ENCODE data around the gene RPSA.
A peak's percentile ranks its signal among the peaks of the same experiment; 100 is the strongest.
"Not testable (repeated sequence)": the region's sequence is repeated elsewhere in the genome, so short reads cannot be mapped to it uniquely, and the experiment has no call there.

Gene RPSA

DNA sequence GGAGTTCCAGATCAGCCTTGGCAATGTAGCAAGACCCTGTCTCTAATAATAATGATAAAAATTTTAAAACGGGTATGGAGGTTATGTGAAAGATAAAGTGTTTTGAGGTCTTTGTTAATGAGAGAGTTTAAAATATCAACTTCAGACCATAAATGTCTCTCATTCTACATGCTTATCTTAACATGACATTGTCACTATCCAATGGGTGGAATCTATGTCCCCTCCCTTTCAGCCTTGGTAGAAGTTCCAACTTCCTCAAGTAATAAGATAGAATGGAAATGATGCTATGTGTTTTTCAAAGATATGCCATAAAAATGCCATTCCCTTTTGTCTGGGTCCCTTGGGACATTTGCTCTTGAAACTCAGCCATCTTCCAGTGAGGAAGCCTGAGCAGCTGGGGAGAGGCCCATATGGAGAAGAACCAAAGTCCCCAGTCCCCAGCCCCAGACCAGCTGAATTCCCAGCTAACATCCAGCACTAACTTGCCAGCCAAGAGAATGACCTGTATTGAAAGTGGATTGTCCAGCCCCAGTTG is 17.0 kb downstream of the RPSA start:
- no peak for DNase-seq

DNA sequence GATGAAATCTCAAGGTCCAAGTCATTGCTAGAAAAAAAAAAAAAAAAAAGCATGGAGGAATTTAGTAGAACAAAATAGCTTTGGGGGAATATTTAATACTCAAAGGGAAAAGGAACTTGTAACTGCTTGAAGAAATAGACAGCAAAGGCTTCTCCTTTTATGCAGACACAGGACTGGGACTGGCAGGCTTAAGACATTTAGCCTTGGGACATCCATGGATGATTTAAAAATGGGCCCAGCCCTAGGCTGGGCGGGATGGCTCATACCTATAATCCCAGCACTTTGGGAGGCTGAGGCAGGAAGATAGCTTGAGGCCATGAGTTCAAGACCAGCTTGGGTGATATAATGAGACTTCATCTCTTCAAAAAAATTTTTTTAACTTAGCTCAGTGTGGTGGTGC is 19.8 kb downstream of the RPSA start:
- DNase-seq = no peak

DNA sequence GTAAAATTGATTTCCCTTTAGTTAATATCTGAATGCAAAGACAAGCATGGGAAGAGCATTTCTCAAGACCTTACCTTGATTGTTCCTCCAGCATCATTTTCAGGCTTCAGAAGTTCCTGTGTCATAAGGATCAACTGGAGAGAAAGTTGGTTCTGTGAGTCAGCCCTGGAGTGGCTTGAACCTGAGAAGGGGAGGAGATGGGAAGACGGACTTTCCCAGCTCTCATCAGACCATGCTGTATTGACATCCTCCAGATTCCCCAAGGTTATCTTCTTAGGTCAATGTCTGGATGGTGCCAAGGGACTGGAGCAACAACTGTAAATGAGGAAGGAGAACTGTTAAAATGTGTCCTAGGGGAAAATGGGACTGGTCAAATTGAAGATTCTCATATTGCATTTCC is 21.0 kb downstream of the RPSA start:
- no peak for DNase-seq

DNA sequence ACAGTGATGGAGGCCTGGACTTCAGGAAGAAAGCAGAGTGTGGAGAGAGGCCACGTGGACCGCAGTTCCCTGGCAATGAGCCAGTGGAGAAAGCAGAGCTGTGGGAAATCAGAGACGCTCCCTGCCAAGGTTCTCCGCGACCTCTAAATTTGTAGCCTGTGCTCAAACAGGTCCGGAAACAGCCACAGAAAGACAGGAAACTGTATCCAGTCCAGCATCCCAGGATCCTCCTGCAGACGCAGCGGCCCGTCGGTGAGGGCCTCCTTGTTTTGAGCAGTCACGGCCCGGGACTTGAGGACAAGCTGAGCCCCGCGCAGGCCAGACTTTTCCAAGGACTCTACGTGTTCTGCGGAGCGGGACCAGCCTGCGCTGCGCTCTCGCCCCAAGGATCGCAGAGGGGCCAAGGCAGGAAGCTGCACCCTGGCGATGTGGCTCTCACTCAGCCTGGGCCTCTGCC is 22.3 kb downstream of the RPSA start:
- DNase-seq = no peak

DNA sequence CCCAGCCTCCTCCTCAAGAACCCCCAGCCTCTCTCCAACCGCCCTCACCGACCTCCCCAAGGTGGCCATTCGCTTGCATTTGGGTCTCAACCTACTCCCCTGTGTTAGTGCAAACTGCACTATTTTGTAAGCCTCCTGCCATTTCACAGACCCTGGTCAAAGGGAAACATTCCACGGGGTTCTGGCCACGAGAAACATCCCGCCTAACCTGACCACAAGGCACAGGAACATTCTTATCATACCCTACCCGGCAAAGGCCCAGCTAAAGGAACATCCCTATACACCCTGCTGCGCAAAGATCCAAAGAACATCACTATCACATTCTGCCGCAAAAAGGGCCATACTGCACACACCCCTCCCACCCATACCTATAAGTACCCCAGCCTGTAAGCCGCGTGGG is 22.9 kb downstream of the RPSA start:
- no peak for DNase-seq

DNA sequence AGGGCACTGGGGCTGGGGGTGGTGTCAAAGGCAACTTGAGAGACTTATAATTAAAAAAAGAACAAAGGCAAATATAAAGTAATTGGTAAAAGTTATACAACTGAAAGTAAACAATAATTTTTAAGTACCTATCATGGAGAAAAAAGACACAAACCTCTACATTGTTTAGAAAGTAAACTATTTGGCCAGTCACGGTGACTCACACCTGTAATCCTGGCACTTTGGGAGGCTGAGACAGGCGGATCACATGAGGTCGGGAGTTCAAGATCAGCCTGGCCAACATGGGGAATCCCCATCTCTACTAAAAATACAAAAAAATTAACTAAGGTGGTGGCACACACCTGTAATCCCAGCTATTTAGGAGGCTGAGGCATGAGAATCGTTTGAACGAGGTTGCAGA is 25.8 kb downstream of the RPSA start:
- DNase-seq = no peak

DNA sequence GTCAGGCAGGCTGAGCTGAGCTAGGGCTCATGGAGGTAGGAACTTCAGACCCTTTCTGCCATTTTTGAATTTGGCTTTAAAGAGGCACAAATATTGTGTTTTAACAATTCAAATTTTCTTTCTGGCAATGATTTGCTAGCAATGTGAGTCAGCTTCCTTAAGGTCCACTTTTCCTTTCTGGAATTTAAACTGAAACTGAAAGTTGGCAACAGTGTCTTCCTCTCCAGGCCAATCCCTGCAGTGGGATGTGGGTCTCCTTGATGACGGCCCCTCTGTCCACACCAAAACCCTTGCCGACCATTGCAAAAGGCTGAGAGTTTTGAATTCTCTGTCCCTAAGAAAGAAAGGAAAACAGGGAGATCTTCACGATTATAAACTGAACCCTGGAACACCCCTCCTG is 27.1 kb downstream of the RPSA start:
- no peak for DNase-seq

DNA sequence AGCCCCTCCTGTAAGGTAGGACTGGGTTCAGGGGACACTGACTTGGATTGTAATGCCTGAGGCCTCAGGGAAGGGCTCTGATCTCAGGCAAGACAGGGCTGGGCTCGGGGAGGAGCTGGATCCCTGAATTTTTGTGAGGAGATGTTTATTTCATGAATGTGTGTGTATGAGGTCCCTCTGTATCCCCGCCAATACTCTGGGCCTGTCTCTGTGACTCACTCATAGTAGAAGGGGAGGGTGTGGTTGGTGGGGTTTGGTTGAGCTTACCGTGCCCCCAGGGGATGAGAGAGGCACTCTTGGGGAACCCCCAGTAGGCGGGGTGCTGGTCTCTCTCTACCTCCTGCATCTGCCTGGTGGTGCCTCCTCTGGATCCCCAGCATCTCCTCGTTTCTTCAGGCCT is 28.1 kb downstream of the RPSA start:
- DNase-seq = no peak

DNA sequence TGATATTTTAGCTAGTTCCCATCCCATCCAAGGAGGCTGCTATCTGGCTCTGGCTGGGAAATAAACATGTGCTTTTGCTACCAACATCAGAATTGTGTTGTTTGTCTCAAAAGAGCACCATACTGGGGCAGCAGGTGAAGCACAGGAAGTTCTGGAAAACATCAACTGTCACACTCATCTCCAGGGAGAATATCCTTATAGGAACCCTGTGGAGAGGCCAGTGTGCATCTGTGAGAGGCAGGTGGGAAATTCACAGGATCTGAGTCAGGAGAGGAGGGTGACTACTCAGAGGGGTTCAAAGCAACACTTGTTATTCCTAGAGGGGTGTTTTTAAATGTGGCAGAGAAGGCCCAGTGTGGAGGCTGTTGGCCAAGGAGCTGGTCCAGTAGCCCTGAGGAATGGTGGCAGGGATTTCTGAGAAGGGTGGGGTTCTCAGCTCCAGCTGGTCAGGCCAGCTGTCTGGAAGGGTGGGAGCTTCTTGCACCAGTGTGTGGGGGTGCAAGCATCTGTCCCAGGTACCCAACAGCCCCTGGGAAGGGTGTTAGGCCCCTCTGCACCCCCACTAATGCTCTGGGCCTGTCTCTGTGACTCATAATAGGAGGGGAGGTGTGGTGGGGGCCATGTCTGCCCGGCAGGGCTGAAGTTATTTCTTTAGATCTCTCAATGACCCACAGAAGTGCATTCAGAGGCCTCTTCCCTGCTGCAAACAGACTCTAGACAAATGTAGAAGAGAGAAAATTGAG is 28.7 kb downstream of the RPSA start:
- no peak for DNase-seq

DNA sequence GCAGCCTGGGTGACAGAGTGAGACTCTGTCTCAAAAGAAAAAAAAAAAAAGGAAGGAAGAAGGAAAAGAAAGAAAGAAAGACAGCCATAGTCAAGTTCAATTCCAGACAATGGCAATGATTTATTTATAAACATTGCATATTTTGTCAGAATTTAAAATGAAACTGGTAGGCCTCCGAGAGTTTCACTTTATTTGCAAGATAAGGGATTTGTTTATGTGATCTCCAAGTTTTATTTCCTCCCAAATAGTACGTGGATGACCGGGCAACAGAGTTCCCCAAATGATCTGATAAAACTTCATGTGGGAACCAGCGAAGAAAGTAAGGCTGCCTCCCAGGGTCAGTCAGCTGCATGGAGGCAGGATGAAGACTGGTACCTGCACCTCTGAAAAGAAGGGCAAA is 32.4 kb downstream of the RPSA start:
- DNase-seq = no peak

DNA sequence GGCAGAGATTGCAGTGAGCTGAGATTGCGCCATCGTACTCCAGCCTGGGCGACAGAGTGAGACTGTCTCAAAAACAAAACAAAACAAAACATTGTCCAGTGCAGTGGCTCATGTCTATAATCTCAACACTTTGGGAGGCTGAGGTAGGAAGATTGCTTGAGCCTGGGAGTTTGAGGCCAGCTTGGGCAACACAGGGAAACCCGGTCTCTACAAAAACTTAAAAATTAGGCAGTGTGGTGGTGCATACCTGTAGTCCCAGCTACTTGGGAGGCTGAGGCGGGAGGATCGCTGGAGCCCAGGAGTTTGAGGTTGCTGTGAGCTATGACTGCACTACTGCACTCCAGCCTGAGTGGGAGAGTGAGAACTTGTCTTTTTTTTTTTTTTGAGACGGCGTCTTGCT is 33.8 kb downstream of the RPSA start:
- no peak for DNase-seq

DNA sequence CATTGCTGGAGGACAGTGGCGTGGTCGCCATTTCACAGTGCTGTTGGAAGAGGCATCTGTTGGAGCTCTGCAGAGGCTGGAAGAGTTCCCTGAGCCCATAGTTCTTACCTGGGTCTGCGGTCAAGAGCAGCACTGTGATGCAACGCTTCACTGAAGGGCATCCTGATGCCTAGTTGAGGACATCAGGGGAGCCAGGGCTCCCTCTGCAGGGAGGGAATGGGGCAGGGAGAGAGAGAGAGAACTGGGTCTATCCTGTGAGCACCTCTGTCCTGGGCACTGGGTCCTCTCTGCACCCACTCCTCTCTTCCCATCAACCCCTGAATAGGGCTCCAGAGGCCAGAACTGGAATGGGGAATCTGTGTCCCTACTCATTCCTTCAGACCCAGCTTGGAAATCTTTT is 37.0 kb downstream of the RPSA start:
- DNase-seq = no peak

DNA sequence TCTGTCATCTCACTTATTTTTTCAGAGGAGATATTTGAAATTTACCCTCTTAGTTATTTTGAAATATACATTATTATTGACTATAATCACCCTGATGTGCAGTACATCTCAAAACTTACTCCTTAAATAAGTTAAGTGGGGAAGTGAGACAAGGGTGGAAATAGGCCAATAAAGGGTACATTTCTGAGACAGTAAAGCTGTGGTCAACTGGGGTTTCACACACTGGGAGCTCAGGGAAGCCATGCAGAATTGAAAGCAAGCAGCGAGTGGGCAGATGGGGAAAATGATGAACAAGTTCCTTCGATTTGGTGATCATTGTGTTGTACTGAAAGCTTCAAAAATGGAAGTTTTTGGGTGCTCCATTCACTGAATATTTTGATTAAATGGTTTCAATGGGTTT is 39.4 kb downstream of the RPSA start:
- no peak for DNase-seq

DNA sequence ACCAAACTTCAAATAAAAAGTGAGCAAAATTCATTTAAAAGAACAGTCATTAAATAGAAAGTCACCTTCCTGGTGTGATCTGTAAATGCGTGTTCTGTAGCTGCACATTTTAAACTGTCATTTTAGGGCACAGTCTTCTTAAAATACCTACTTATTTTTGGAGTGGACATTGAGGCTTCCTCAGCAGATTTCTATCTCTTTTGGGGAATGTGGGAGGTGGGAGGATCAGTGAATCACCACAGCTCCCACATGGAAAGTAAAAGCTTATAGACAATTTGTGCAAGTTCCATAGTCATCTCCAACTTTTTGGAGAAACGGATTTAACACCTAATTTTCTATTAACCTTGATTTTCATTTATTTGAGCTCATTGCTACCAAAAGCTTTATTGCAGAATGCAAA is 39.9 kb downstream of the RPSA start:
- no peak for DNase-seq

DNA sequence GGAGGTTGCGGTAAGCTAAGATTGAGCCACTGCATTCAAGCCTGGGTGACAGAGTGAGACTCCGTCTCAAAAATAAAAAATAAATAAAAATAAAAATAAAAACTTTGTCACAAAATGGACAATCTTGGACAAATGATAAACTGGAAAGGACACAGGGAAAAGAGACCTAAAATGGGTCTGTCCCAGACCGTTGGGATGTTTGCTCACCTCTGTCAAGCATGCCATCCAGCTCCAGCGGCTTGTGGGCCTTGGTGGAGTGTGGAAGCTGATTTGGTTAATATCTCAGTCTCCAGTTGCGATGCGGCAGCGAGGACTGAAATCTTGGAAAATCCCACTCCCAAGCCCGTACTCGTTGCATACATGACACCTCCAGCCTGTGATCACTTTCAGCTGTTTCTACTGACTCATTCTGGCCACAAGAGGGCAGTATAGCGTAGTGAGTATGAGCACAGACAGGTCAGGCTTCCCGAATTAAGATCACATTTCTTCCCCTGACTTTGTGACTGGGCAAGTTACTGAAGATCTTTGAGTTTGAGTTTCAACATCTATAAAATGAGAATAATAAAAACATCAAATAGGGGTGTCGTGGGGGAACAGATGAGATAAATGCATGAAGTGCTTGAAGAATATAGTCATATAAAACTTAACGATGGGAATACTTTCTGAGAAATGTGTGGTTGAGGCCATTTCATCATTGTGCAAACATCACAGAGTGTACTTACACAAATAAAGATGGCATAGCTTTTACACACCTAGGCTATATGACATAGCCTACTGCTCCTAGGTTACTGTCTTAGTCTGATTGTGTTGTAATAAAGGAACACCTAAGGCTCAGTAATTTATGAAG is 41.3 kb downstream of the RPSA start:
- peak; percentile 74 for DNase-seq

DNA sequence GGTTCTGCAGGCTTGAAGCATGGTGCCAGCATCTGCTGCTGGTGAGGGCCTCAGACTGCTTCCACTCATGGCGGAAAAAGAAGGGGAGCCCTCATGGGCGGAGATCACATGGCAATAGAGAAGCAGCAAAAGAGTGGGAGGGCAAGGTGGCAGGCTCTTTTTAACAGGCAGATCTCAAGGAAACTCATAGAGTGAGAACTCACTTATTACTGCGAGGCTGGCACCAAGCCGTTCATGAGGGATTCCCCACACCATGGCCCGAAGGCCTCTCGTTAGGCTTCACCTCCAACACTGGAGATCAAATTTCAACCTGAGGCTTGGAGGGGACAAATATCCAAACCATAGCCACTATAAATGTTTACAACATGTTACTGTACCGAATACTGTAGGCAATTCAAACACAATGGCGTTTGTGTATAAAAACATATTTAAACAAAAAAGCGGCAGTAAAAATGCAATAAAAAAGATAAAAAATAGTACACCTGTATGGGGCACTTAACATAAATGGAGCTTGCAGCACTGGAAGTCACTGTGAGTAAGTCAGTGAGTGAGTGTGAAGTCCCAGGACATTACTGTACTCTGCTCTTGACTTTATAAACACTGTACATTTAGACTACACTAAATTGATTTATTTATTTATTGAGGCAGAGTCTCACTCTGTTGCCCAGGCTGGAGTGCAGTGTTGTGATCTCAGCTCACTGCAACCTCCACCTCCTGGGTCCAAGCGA is 42.1 kb downstream of the RPSA start:
- DNase-seq = no peak

DNA sequence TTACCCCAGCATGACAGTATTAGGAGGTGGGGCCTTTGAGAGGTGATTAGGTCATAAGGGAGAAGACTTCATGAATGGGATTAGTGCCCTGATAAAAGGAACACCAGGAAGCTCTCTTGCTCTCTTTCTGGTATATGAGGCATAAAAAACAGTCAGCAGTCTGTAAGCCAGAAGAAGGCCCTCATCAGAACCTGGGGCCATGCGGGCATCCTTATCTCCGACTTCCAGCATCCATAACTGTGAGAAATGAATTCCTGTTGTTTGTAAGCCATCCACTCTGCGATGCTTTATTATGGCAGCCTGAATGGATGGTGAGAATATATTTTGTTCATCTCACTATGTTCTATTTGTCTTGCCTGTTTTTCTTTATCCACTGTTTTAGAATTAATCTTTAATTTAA is 43.3 kb downstream of the RPSA start:
- DNase-seq = no peak

DNA sequence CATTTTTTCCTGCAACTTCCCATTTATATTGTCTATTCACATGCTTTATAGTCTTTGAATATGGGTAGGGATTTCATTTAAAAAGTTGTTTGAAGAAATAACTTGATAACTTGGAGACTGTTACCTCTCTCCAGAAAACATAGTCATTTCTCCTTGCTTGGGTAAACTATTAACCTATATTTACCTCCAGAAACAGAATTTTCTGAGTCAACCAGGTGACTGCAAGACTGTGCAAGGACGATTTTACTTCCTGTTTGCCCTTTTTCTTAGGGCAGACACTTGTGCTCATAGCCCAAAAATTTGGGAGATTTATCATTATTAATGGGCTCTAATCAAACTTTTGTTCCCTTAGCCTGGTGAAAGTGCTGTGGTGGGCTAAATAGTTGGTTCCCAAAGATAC is 46.6 kb downstream of the RPSA start:
- DNase-seq = no peak

DNA sequence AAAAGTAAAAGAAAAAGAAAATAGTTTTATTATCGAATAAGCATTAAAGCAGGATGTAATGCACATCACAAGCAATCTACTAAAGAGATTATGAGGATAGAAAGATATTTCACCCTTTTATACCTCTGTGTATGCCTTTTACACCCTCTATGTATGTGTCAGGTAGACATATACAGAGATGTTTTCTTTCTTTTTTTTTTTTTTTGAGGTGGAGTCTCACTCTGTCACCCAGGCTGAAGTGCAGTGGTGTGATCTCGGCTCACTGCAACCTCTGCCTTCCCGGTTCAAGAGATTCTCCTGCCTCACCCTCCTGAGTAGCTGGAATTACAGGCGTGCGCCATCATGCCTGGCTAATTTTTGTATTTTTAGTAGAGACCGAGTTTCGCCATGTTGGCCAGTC is 47.4 kb downstream of the RPSA start:
- not testable (repeated sequence) for DNase-seq

DNA sequence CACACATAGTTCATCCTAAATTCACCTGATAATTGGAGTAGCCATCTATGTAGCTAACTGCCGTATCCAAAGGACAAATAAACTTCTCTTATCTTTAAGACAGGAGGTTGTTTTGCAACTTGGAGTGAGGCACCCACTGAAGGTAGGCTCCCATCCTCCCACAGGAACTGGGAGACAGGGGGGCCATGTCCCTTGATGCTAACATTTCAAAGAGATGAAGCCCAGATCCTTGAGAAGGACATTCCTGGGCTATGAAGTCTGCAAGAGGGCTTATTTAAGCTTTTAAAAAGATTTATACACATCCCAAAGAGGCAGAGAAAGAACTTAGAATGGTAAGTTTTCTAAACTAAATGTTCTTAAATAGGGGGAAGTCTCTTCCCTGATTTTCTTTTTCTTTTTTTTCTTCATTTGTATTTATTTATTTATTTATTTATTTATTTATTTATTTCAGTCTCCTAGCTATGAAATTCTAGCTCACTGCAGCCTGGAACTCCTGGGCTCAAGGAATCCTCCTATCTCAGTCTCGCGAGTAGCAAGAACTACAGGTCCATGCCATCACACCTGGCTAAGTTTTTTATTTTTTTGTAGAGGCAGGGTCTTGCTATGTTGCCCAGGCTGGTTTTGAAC is 48.2 kb downstream of the RPSA start:
- no peak for DNase-seq

DNA sequence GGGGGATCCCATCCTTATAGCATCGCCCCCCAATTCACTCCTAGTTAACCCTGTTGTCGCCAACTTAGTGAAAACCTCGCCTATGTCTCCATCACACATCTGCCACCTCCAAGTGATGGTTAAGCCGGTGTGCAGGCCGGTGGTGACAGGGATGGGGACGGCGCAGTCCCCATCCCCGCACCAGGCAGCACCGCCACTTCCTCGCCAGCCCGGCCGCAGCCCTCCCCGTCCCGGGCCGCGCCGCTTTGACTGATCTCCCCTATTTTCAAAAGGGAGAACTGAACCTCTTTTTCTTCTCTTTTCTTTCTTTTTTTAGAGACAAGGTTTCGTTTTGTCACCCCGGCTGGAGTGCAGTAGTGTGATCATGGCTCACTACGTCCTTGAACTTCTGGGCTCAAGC is 49.6 kb downstream of the RPSA start:
- no peak for DNase-seq

DNA sequence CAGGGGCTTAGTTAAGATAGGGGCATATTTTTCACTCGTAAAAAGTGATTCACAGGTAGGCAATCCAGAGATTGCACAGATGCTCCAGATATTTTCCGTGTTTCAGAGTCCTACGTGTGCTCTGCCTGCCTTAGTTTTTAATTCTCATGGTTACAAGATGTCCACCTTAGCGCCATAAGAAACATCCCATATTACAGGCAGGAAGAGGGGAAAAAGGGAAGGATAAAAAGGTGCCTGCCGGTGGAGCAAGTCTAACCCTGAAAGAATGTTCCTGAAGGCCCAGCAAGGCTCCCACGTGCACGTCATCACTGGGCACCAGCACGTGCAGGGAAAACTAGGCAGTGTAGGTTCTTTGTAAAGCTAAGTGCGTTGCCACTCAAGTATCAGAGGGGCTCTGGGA is 50.8 kb downstream of the RPSA start:
- no peak for DNase-seq

DNA sequence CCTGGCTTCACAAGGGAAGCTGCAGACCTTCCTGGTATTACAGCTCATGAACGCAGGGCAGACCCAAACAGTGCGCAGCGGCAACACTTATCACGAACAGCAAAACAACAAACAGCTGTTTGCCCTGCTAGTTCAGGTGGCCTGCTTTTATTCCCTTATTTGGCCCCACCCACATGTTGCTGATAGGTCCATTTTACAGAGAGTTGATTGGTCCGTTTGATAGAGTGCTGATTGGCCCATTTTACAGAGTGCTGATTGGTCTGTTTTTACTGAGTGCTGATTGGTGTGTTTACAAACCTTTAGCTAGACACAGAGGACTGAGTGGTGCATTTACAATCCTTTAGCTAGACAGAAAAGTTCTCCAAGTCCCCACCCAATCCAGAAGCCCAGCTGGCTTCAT is 52.1 kb downstream of the RPSA start:
- DNase-seq = not testable (repeated sequence)
